NCI-H2196 (cell line): ENCODE data around the gene ADGRV1.
"Not testable (repeated sequence)": the region's sequence is repeated elsewhere in the genome, so short reads cannot be mapped to it uniquely, and the experiment has no call there.

Experiments
- DNase-seq: peaks from one replicate; lab custom pipeline; 2025; ENCODE audit not compliant: unreplicated experiment; lab: John Stamatoyannopoulos, UW

Gene ADGRV1

DNA sequence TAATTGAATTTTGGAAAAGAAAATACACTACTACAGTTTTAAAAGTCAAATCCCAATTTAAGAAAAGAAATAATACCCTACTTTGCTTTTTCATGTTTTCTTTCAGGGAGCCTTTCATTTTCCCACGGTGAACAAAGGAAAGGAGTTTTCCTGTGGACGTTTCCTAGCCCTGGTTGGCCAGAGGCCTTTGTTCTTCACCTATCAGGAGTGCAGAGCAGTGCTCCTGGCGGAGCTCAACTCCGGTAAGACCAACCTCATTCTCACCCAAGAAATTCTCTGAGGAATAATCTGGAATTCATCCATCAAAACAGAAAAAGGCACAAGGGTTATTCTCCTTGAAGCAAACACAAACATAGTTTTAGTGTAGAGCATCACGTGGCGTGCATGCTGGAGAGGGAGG is 248.9 kb downstream of the ADGRV1 start:
- DNase-seq = no peak

DNA sequence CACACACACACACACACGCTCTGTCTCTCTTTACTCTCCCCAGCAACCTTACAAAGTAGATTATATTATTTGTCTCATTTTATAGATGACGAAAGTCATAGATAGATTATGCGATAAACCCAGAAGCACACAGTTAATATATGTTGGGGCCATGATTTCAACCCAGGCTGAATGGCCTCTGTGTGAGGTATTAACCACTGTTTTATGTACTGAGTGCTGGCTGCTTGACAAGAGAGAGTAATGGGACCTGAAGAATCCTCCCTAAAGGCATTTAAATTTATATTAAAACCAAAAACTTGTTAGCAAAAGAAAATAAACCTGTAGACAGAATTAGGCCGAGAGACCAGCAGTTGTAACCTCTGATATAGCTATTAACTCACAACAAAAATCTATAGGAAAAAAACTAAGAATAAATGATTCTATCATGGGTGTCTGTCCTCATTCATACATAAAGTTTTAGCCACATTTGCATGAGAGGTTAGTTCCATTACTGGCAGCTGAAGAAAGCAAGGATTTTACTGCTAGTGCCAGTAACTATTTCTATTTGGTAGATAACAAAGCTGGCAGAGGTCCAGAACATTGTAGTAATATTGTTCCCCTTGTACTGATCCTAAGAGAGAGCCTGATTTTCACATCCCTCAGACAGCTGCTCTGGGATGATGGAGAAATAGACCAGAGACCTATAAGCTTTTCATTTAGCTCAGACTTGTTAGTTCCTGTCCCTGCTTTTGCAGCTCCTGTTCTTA is 250.9 kb downstream of the ADGRV1 start:
- DNase-seq = no peak

DNA sequence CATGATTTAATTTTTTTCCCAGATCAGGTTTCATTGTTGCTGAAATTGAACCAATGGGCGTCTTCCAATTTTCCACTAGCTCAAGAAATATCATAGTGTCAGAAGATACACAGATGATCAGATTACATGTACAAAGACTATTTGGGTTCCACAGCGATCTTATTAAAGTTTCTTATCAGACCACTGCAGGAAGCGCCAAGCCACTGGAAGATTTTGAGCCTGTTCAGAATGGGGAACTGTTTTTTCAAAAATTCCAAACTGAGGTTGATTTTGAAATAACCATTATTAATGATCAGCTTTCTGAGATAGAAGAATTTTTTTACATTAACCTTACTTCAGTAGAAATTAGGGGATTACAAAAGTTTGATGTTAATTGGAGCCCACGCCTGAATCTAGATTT is 251.6 kb downstream of the ADGRV1 start:
- DNase-seq = no peak

- no peak for DNase-seq
These were observed 254.8 kb downstream of the ADGRV1 start for GRCh38 chr5:90813392-90813791.

DNA sequence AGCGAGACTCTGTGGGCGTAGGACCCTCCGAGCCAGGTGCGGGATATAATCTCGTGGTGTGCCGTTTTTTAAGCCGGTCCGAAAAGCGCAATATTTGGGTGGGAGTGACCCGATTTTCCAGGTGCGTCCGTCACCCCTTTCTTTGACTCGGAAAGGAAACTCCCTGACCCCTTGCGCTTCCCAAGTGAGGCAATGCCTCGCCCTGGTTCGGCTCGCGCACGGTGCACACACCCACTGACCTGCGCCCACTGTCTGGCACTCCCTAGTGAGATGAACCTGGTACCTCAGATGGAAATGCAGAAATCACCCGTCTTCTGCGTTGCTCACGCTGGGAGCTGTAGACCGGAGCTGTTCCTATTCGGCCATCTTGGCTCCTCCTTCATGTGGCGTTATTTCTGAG is 263.5 kb downstream of the ADGRV1 start:
- not testable (repeated sequence) for DNase-seq

DNA sequence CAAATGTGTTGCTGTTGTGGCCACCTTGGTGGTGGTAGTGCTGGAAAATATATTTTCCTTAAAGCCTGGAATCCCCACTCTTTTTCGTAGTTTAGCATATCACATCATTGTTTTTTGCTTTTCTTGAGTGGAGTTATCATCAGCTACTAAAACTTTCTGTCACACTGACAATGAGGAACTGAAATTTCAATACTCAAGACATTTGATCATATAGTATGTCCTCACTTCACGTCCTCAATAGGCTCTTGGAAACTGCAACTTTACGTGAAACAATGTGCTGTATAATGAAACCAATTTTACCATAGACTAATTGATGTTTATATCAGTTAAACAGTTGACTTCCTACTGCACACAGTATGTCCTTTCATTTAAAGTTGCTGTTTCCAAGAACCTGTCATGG is 265.8 kb downstream of the ADGRV1 start:
- no peak for DNase-seq

DNA sequence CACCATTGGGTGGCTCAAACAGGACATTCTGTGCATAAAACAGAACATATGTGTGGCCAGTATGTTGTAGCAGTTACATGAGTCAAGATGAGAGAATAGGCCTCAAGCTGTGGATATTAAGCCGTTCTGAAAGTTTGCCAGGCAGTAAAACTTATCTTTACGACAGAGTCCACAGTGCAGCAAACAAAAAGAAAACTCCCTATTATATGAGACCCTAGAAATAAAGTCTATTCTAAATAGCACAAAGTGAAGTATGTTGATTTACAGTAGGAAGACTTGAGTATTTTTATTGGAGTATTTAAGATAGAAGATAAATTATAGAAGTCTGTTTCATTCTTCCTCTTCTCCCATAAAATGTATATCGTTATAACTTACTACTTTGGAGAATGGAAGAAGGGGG is 271.5 kb downstream of the ADGRV1 start:
- DNase-seq = no peak

- no peak for DNase-seq
These were observed 275.2 kb downstream of the ADGRV1 start for GRCh38 chr5:90833753-90834152.

- no peak for DNase-seq
These were observed 276.1 kb downstream of the ADGRV1 start for GRCh38 chr5:90834711-90835110.

- DNase-seq = no peak
These were observed 284.8 kb downstream of the ADGRV1 start for GRCh38 chr5:90843443-90843842.

- no peak for DNase-seq
These were observed 286.3 kb downstream of the ADGRV1 start for GRCh38 chr5:90844931-90845330.

GRCh38 chr5:90845723-90846554 is 287.3 kb downstream of the ADGRV1 start:
- no peak for DNase-seq

DNA sequence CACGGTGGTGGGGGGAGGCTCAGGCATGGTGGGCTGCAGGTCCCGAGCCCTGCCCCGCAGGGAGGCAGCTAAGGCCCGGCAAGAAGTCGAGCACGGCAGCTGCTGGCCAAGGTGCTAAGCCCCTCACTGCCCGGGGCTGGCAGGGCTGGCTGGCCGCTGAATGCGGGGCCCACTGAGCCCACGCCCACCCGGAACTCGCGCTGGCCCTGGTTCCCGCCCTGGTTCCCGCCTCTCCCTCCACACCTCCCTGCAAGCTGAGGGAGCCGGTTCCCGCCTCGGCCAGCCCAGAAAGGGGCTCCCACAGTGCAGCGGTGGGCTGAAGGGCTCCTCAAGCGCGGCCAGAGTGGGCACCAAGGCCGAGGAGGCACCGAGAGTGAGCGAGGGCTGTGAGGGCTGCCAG is 289.0 kb downstream of the ADGRV1 start:
- DNase-seq = not testable (repeated sequence)

DNA sequence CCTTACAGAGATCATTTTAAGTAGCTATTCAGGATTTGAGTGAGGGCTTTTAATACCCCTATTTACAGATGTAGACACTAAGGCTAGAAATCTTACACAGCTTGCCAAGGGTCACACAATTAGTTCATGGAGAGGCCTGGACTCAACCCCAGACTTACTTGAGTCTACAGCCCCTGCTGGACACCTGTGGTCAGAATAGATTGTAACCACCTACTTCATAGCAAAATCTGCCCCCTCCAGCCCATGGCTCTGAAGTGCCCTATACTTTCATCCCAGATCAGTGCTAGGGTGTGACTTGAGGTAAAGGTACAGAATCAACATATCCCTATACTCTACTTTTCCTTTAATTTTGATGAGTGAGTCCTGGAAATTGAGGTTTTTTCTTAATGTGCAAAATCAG is 291.3 kb downstream of the ADGRV1 start:
- no peak for DNase-seq

DNA sequence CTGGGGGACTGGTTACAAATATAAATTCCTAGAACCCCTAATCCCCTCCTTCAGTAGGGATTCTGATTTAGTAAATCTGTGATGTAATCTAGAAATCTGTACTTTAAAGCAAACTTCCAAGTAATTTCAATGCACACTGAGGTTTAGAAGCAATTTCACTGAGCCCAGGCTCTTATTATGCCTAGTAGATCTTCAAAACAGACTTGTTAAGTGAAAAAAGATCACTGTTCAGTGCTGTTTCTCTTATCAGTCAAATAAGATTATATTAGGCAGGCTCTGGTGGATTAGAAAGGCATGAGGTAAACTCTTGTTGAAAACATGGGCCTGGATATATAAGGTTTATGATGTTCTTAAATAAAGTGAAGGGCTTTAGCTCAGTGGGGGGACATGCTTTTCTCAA is 293.9 kb downstream of the ADGRV1 start:
- DNase-seq = no peak

GRCh38 chr5:90853750-90854149 is 295.2 kb downstream of the ADGRV1 start:
- DNase-seq = no peak

- DNase-seq = no peak
These were observed 295.6 kb downstream of the ADGRV1 start for GRCh38 chr5:90854169-90854568.

- no peak for DNase-seq
These were observed 296.9 kb downstream of the ADGRV1 start for GRCh38 chr5:90855296-90856010.

DNA sequence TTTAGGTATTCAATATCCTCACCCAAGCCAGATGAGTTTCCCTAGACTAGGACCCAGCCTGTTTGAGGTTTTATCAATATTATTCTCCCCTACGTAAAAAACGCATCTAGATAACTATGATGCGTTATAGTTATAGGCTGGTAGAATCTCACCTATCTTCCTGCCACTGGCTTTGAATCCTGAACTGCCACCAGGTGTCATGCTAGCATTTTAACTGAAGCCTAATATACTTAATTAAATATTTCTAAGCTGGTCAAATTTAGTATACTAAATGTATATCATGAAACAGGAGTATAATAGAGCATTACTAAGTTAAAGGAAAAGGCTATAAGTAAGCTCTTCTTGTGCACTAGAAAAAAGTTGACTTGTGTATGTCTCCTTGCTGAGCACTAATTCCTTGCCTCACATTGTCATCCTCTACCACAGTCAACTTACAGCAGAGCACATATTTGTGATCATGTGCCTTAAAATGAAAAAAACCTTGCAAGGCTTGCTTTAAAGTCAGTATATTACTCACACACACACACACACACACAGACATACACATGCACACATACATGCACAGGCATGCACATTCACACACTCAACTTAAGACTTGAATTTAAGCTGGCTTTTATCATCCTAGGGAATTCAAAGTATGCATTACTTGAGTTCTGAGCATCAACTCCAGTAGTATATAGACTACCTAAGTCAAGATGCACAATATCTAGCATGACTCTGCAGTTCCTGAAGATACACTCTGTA is 303.4 kb downstream of the ADGRV1 start:
- no peak for DNase-seq

DNA sequence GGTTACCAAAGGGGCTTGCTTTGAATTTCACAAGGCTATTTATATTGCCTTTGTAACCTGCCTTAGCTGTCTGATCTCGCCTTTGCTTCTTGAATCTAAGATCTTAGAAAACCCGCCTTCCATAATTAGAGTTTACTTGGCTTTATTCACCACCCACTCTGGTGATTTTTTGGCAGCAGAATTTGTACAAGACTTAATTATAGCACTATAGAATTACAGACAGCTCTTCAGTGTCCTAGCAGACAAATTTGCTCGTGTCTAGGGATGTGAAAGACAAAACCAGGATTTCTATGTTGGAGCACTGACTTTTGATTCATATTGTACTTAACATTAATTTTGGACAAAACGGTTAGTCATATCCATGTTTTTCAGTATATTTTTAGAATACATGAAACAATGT is 306.6 kb downstream of the ADGRV1 start:
- DNase-seq = no peak

- DNase-seq = peak; percentile 1
These were observed 307.7 kb downstream of the ADGRV1 start for GRCh38 chr5:90866333-90866732.
